Transverse colon (tissue), 4 donors: Measurements from ENCODE around the gene FAM168B. TPM values are rescaled to one million over a fixed set of nuclear protein-coding genes. Genes with fewer than 3 reads are reported as not detected.
"Not testable (repeated sequence)": the region's sequence is repeated elsewhere in the genome, so short reads cannot be mapped to it uniquely, and the experiment has no call there.

ENCODE experiments used
- DNase-seq: peaks from one replicate; pipeline ENCODE4 v3.0.0-alpha.2; 2019
- H3K27ac ChIP-seq, 4 donors: fragments of 200-600 bp; sonication (generic); 2 replicates each; pipeline ENCODE4 v1.5.1; 2016 to 2018; ENCODE audit warnings: inconsistent platforms in 4 of 4
- H3K27me3 ChIP-seq: fragments of 200-600 bp; sonication (generic); 2 replicates; pipeline ENCODE4 v1.5.1; 2017; ENCODE audit warnings: inconsistent platforms
- H3K36me3 ChIP-seq, 4 donors: fragments of 200-600 bp; sonication (generic); 2 replicates each; pipeline ENCODE4 v1.5.1; 2017 to 2019; ENCODE audit warnings: inconsistent platforms in 4 of 4
- H3K4me1 ChIP-seq, 4 donors: fragments of 200-600 bp; sonication (generic); 2 replicates each; pipeline ENCODE4 v1.5.1; 2017 to 2020; ENCODE audit warnings: inconsistent platforms in 4 of 4
- H3K4me3 ChIP-seq, 4 donors: fragments of 200-600 bp; sonication (generic); 1 replicate in 1 of 4; 2 replicates in 3 of 4; pipeline versions ENCODE4 v1.5.1 to v1.6.1; 2017 to 2019; ENCODE audit warnings: inconsistent platforms in 4 of 4
- H3K9me3 ChIP-seq, 2 donors: fragments of 200-600 bp; sonication (generic); 2 replicates each; pipeline ENCODE4 v1.5.1; 2017 to 2019; ENCODE audit warnings: inconsistent platforms in 2 of 2
- EP300 ChIP-seq: sonication (generic); formaldehyde crosslinking; IDR thresholded peaks from one replicate; pipeline ENCODE4 v1.6.1; 2017; ENCODE audit warnings: antibody characterized with exemption, low read depth
- POLR2A ChIP-seq: fragments of 450-650 bp; IDR thresholded peaks from one replicate; pipeline ENCODE4 v1.6.1; 2016; ENCODE audit warnings: antibody characterized with exemption, mild to moderate bottlenecking, moderate library complexity
- POLR2AphosphoS5 ChIP-seq, 3 donors: sonication (generic); formaldehyde crosslinking; IDR thresholded peaks; one replicate each; pipeline ENCODE4 v1.6.1; 2016; ENCODE audit warnings: antibody characterized with exemption in 3 of 3
- WGBS, 2 donors: methylation state at CpG; one replicate each; pipeline ENCODE4 v1.1.5; 2018; ENCODE audit warnings: low coverage in 1 of 2; 5-methylcytosine and 5-hydroxymethylcytosine counted together
- in situ Hi-C, 4 donors: fragments of 200-750 bp; cut with MboI; loops; one replicate each; pipeline versions ENCODE4 v1.15.0 to v1.15.1; 2017; ENCODE audit warnings: low sequenced_read_pairs in 3 of 4, low pct_ligation_motif_present in 1 of 4, low pct_unique_long_range_greater_than_20kb in 1 of 4
- intact Hi-C: fragments of 100-400 bp; cut with DNase I; formaldehyde crosslinking; loops from one replicate; pipeline ENCODE4 v1.15.1; 2023; ENCODE audit warnings: low total_unique reads
- total RNA-seq, 4 donors: library from RNA; depleted of rRNA; stranded (reverse); fragments of >200 nt; gene quantifications; one replicate each; pipeline ENCODE4 v1.1.0, GENCODE V29; 2016
- TF ChIP-seq, protein P1 (sequence below), 5 experiments: fragments of 200-600 bp in 3 of 5; fragments of 450-650 bp in 2 of 5; sonication (generic) in 3 of 5; IDR thresholded peaks; 1 replicate in 2 of 5; 2 replicates in 3 of 5; pipeline ENCODE4 v1.5.1; 2016 to 2017; ENCODE audit warnings: antibody characterized with exemption in 5 of 5, inconsistent platforms in 3 of 5, mild to moderate bottlenecking in 2 of 5, moderate library complexity in 1 of 5

FAM168B gene
- total RNA-seq, 4 donors from 2014 or later = 31.6 to 124 (median 110) TPM

DNA sequence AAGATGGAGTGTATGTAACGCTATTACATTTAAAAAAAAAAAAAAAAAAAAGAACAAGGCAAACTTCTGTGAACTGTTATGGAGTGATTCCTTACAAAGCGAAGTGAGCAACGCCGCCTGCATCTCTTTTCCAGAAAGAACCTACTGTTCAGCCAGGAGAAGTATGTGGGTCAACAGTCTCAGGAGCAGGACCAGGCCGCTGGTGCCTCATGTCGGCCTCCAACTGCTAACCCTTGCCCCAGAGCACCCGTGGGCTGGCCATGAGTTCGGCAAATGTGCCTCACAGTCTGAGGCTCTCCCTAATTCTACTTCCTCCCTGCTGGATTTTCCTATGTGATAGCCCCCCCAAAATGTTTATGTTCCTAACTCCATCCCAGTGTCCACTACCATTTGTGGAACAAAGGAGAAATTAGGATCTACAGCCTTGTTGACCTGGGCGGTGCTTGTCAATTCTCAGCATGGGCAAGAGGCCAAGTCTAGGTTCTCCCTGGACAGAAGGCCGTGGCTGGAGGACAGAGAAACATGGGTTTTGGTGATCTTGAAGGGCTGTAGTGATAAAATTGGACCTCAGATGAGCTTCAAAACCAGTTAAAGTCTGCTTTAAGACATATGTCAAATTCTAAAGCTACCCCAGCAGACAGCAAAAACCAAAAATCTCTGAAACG lies 15.9 kb downstream of the FAM168B start:
- H3K36me3 ChIP-seq = peaks cover 0 to 61% (median 19%) of the 10 kb centered on the region in 4 donors
- peaks cover 0 to 22% (median 2%) of the 10 kb centered on the region in 4 donors for H3K4me1 ChIP-seq

DNA sequence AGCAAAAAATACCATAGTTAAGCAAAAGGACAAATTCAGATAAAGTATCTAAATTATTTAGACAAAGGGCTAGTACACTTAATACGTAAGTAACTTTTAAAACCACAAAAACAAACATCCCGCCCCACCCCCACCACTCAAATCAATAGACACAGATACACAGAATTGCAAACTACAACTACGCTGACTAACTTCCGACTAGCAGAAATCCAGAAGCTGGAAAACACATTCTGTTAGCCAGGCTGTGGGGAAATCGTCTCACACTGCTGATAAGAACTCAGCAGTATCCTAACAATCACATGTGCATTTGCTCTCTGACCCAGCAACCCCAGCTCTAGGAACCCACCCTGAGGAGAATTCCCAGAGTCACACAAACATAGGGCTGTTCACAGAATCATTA lies 16.6 kb downstream of the FAM168B start:
- WGBS, 2 donors = 78 to 80% methylated on average over 5 of the region's 5 CpGs
- H3K4me1 ChIP-seq = peaks cover 0 to 22% (median 2%) of the 10 kb centered on the region in 4 donors
- TF ChIP-seq POLR2A = no peak
- TF ChIP-seq POLR2AphosphoS5 (IDR thresholded peaks at IDR 0.05) = no peak
- TF ChIP-seq, protein P1, sequence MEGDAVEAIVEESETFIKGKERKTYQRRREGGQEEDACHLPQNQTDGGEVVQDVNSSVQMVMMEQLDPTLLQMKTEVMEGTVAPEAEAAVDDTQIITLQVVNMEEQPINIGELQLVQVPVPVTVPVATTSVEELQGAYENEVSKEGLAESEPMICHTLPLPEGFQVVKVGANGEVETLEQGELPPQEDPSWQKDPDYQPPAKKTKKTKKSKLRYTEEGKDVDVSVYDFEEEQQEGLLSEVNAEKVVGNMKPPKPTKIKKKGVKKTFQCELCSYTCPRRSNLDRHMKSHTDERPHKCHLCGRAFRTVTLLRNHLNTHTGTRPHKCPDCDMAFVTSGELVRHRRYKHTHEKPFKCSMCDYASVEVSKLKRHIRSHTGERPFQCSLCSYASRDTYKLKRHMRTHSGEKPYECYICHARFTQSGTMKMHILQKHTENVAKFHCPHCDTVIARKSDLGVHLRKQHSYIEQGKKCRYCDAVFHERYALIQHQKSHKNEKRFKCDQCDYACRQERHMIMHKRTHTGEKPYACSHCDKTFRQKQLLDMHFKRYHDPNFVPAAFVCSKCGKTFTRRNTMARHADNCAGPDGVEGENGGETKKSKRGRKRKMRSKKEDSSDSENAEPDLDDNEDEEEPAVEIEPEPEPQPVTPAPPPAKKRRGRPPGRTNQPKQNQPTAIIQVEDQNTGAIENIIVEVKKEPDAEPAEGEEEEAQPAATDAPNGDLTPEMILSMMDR (IDR thresholded peaks at IDR 0.05) = no peak
- no peak for TF ChIP-seq EP300
- DNase-seq = no peak
- intact Hi-C loops = no loop called here
- H3K27me3 ChIP-seq = no peaks in the 10 kb centered on the region
- H3K4me3 ChIP-seq = no peak overlapping the region
- no peaks in the 10 kb centered on the region for H3K9me3 ChIP-seq
- in situ Hi-C loops = loop anchor here in 1 of 4 donors (25.0 kb wide), 1 partner anchor 739 kb away; the partner anchor contains the start of gene IMP4
- peaks cover 0 to 61% (median 19%) of the 10 kb centered on the region in 4 donors for H3K36me3 ChIP-seq
- H3K27ac ChIP-seq = no peak overlapping the region

More for the DNA sequence above, 15.9 kb downstream of the FAM168B start:
- Histone ChIP-seq H3K4me3 (no peak overlapping the region), H3K9me3 (no peaks in the 10 kb centered on the region), H3K27me3 (no peaks in the 10 kb centered on the region), H3K27ac (no peak overlapping the region)
- in situ Hi-C loops = loop anchor here in 1 of 4 donors (25.0 kb wide), 1 partner anchor 740 kb away; the partner anchor contains the start of gene IMP4
- intact Hi-C loops = no loop called here
- TF ChIP-seq, protein P1 (IDR thresholded peaks at IDR 0.05) = no peak
- TF ChIP-seq POLR2AphosphoS5 (IDR thresholded peaks at IDR 0.05) (no peak), POLR2A (no peak), EP300 (no peak)
- no peak for DNase-seq
- 69 to 83% methylated on average over 2 to 11 of the region's 11 CpGs for WGBS, 2 donors

DNA sequence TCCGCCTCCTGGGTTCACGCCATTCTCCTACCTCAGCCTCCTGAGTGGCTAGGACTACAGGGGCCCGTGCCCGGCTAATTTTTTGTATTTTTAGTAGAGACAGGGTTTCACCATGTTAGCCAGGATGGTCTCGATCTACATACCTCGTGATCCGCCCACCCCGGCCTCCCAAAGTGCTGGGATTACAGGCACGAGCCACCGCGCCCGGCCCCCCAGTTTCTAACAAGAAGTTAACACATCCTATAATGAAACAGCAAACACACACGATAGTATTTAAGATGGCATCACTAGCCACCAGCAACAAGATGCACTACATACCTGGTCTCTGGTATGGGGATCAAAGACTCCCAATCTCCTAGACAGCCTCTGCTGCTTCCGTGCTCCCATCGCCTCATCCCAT lies 17.7 kb downstream of the FAM168B start:
- H3K9me3 ChIP-seq, H3K27ac ChIP-seq, intact Hi-C loops, DNase-seq, H3K27me3 ChIP-seq, H3K4me3 ChIP-seq: not testable (repeated sequence)
- 92 to 93% methylated on average over 3 to 15 of the region's 15 CpGs for whole genome bisulfite sequencing, 2 donors
- Histone ChIP-seq H3K36me3 (peaks cover 0 to 59% (median 20%) of the 10 kb centered on the region in 4 donors), H3K4me1 (peaks cover 0 to 22% (median 2%) of the 10 kb centered on the region in 4 donors)
- in situ Hi-C loops = loop anchor here in 1 of 4 donors (25.0 kb wide), 1 partner anchor 738 kb away; the partner anchor contains the start of gene IMP4

DNA sequence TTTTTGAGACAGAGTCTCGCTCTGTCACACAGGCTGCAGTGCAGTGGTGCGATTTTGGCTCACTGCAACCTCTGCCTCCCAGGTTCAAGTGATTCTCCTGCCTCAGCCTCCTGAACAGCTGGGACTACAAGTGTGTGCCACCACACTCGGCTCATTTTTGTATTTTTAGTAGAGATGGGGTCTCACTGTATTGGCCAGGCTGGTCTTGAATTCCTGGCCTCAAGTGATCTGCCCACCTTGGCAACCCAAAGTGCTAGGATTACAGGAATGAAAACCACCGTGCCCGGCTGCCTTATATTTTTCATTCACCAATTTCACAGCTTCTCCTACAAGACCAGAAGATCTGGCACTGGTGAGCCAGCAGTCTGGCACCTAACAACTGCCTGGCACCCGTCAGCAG lies 25.1 kb downstream of the FAM168B start:
- H3K9me3 ChIP-seq, intact Hi-C loops, H3K4me3 ChIP-seq, DNase-seq, H3K27ac ChIP-seq, H3K27me3 ChIP-seq, H3K4me1 ChIP-seq, in situ Hi-C loops: not testable (repeated sequence)
- 93% methylated on average over 6 of the region's 6 CpGs; no CpG with 5 or more reads in 1 of the 2 donors for WGBS, 2 donors
- H3K36me3 ChIP-seq = peaks cover 0 to 35% (median 8%) of the 10 kb centered on the region in 4 donors

DNA sequence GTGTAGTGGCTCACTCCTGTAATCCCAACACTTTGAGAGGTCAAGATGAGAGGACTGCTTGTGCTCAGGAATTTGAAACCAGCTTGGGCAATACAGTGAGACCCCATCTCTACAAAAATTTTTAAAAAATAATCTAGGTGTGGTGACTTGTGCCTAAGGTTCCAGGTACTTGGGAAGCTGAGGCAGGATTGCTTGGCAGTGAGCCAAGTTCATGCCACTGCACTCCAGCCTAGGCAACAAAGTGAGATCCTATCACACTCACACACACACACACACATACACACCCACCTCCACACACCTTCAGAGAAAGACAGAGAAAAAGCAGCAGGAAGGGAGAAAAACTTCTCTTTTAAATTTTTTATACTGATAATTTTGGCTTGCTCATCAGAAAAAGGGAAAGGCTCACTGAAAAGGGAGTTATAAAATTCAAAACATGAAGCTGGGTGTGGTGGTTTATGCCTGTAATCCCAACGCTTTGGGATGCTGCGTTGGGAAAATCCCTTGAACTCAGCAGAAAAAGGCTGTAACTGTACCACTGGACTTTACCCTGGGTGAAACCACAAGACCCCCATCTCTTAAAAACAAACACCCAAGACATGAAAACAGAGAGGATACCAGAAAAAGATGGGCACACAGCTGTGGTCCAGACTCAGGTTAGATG lies 25.7 kb downstream of the FAM168B start:
- Histone ChIP-seq H3K27me3 (no peaks in the 10 kb centered on the region), H3K9me3 (no peaks in the 10 kb centered on the region), H3K36me3 (peaks cover 0 to 32% (median 8%) of the 10 kb centered on the region in 4 donors), H3K4me1 (peaks cover 0 to 6% (median 0%) of the 10 kb centered on the region in 4 donors), H3K27ac (no peak overlapping the region), H3K4me3 (no peak overlapping the region)
- 15 to 24% methylated on average over 2 of the region's 2 CpGs for WGBS, 2 donors
- intact Hi-C loops = no loop called here
- DNase-seq = no peak
- TF ChIP-seq POLR2AphosphoS5 (IDR thresholded peaks at IDR 0.05) (no peak), POLR2A (no peak), EP300 (no peak)
- TF ChIP-seq, protein P1 (IDR thresholded peaks at IDR 0.05) = no peak
- in situ Hi-C loops = no loop called here
